Stimulated activated CD4-positive, alpha-beta T cell treated with anti-CD3 and anti-CD28 coated beads, Interleukin-2, amount 100 ng/mL, for 24 hours (primary cell): Measurements from ENCODE around the gene MUC5AC.
"Not testable (repeated sequence)": the region's sequence is repeated elsewhere in the genome, so short reads cannot be mapped to it uniquely, and the experiment has no call there.

Experiments used
- DNase-seq, 2 donors: peaks; one replicate each; pipeline ENCODE4 v3.0.0-alpha.2; 2020

Gene MUC5AC

DNA sequence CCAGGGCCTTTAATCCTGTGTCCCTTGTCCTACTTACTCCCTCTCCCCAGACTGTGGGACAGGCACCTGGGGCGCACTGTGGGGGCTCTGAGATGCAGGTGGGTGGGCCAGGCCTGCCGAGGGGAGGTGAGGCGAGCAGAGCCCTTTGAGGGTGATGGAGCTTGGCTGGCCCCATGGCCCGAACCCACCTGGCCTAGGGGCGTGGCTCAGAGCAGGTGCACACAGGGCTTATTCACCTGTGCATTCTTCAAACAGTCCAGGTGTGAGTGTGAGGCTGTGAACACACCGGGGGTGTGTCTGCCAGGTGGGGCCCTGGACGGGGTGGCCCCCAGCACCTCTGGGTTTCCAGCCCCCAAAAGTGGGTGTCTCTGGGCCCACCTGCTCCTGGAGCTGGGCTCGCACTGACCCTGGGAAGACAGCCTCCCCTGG, 9.0 kb upstream of the MUC5AC start:
- DNase-seq: peak in 1 of 2 donors; percentile 11

DNA sequence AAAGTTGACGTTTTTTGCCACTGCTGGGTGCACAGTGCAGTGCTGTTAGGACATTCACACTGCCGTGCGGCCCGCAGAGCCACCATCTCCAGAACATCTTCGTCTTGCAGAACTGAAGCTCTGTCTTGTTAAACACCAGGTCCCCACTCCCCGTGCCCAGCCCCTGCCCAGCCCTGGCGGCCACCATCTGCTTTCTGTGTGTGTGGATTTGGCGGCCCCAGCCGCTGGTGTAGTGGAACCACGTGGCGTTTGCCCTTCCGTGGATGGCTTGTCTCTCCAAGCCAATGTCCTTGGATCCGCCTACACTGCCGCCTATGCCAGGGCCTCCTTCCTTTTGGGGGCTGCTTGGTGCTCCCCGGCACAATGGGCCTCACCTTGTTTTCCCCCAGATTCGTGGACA, 8.2 kb upstream of the MUC5AC start:
- peak in 1 of 2 donors; percentile 15 for DNase-seq

DNA sequence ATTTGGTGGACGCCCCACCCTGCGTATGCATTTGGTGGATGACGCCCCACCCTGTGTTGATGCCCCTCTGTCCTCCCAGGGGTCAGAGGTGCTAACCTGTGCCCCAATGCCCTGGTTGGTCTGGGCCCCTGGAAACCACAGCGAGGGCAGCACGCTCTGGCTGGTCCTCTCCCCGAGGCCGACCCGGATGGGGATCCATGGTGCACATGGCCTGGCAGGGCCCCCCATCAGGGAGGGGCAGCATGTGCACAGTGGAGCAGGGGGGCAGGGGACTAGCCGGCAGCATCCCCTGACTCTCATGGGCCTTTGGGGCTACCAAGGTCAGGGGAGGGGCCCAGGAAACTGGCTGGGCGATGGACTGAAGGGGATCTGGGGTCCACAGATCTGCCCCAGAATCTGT, 7.6 kb upstream of the MUC5AC start:
- DNase-seq: no peak

GRCh38 chr11:1150769-1151365, 6.9 kb upstream of the MUC5AC start:
- DNase-seq: no peak

GRCh38 chr11:1151366-1152315, 6.1 kb upstream of the MUC5AC start:
- DNase-seq: no peak

DNA sequence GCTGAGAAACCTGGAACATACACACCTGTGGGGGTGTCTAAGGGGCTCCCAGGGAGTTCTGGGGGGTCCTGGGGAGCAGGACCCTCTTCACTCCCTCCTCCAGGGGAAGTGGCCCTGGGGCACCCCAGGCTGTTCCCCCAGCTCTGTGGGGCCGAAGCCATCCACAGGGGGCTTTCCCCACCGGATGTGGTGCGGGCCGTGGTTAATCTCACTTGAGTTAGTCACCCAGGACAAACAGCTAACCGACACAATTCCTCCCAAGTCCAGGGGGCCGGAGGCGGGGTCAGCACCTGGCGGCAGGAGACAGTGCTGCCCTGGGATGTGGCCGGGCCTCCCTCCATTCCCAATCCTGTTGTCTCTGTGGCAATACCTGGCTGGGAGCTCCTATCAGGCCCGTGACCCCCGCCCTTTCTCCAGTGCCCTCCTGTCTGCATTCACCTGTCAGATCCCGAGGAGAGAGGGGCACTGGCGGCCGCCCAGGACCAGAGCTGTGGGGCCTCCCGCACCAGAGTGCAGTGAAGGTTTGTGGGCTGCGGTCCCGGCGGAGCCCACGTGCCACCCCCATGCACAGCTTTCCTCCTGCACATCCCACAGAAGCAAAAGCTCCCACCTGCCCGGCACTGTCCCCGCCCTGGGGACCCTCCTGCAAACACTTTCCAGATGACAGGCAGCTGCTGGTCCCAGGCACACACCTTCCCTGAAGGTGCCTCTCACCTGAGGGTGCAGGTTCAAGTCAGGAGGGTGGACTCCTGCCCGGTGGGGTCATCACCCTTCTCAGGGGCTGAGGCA, 5.2 kb upstream of the MUC5AC start:
- peak in 1 of 2 donors; percentile 42 for DNase-seq

- DNase-seq: no peak
Observed at GRCh38 chr11:1153105-1153950, 4.4 kb upstream of the MUC5AC start.

- DNase-seq: no peak
Observed at GRCh38 chr11:1153951-1154493, 3.7 kb upstream of the MUC5AC start.

DNA sequence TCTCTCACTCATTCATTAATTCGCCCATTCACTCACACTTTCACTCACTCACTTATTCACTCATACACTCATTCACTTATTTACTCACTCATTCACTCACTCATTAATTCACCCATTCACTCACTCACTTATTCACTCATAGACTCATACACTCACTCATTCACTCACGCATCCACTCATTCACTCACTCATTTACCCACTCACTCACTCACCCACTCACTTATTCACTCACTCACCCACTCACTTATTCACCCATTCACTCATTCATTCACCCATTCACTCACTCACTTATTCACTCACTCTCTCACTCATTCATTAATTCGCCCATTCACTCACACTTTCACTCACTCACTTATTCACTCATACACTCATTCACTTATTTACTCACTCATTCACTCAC, 3.1 kb upstream of the MUC5AC start:
- DNase-seq: not testable (repeated sequence)

DNA sequence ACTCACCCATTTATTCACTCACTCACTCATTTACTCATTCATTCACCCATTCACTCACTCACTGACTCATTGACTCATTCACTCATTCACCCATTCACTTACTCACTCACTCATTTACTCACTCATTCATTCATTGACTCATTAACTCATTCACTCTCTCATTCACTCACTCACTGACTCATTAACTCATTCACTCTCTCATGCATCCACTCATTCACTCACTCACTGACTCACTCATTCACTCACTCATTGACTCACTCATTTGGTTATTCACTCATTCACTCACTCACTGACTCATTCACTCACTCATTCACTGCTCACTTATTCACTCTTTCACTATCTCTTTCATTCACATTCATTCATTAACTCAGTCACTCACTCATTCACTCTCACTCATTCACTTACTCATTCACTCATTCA, 2.5 kb upstream of the MUC5AC start:
- no peak for DNase-seq

- no peak for DNase-seq
Observed at GRCh38 chr11:1156506-1157340, 1.0 kb upstream of the MUC5AC start.

GRCh38 chr11:1157341-1157644, 460 bp upstream of the MUC5AC start:
- DNase-seq: no peak

DNA sequence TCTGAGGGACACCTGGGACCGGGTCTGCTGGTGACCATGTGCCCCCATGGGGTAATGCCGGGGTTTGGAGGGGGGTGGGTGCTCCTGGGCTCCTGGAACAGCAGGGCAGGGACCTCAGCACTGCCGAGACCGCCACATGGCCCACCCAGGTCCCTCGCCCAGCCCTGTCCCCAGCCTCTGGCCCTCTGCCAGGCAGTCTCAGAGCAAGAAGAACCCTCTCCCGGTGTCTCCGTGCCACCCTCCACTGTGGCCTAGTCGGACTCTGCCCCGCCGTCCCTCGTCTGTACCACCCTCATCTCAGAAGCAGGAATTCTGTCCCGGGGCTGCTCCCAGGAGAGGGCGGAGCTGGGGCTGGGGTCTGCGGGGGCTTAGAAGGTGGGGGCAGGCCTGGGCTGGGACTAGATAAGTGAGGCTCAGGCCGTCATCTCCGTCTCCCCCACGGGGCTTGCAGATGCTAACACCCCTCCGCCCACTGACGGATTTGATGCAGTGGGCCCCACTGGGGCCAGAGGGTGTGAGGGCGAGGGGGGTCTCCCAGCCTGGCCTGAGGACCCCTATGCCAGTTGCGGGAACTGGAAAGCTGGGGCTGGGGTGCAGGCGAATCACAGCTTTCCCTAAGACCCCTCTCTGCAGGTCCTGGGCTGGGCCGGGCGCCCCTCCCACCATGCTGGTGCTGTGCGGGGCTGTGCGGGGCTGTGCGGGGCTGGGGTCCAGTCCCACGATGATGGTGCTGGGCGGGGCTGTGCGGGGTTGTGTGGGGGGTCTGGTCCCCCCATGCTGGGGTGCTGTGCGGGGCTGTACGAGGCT, 1.1 kb downstream of the MUC5AC start:
- no peak for DNase-seq

DNA sequence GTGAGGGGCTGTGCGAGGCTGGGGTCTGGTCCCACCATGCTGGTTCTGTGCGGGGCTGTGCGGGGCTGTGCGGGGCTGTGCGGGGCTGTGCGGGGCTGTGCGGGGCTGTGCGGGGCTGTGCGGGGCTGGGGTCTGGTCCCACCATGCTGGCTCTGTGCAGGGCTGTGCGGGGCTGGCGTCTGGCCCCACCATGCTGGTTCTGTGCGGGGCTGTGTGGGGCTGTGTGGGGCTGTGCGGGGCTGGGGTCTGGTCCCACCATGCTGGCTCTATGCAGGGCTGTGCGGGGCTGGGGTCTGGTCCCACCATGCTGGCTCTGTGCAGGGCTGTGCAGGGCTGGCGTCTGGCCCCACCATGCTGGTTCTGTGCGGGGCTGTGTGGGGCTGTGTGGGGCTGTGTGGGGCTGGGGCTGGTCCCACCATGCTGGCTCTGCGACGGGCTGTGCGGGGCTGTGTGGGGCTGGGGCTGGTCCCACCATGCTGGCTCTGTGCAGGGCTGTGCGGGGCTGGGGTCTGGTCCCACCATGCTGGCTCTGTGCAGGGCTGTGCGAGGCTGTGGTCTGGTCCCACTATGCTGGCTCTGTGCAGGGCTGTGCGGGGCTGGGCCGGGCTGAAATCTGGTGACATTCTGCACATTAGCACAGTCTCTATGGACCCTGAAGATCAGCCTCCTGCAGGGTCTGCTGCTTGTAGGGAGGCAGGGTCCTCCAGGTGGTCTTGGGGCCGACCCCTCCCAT, 1.9 kb downstream of the MUC5AC start:
- not testable (repeated sequence) for DNase-seq

DNA sequence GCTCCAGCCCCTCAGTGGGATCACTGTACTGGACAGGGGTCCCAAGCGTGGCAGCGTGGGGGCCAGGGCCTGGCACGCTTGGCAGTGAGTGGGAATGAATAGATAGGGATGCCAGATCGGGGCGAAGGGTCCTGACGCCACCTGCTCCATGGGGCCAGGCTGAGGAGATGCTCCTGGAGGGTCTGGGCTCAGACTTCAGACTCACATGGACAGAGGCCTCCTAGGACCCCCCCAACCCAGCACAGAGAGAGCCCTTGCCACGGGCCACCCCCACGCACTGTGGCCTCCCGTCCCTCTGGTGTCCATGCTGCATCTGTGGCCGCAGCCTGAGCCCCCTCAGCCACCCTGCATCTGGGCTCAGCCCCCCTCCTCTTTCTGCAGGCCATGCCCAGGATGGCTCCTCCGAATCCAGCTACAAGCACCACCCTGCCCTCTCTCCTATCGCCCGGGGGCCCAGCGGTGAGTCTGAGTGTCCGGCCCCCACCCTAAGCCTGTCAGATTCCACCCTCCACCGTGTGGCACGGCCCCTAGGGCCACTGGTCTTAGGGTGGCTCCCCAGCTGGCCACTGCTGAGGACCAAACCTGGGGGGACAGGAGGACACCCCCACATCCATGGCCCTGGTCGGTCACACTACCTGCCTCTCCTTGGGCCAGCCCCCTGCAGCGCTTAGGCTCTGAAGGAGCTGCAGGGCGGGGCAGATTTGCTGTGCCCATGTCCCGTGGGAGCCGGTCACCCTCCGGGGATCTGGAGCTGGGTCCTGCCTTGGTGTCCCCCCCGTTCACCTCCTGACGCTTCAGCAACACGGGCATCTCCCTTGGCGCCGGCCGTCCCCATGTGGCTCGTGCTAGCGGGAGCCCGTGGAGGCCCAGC, 2.7 kb downstream of the MUC5AC start:
- no peak for DNase-seq

DNA sequence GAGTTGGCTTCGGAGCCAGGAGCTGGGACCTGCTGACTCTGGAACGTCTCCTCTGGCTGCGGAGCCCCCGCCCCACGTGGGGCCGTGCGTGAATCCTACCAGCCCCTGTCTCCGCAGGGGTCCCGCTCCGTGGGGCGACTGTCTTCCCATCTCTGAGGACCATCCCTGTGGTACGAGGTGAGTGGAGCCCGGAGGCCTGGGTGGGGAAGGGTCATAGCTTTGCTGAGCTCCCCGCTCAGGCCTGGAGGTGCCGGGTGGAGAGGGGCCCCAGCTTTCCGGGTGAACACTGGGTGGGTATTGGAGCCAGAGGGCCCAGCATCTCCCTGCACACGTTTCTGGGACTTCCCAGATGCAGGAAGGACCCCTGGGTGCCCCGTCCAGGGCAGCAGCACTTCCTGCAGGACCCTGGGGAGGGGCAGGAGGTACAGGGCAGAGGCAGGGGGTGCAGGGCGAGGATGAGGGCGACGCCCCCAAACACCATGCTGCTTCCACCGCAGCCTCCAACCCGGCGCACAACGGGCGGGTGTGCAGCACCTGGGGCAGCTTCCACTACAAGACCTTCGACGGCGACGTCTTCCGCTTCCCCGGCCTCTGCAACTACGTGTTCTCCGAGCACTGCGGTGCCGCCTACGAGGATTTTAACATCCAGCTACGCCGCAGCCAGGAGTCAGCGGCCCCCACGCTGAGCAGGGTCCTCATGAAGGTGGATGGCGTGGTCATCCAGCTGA, 3.8 kb downstream of the MUC5AC start:
- DNase-seq: no peak

DNA sequence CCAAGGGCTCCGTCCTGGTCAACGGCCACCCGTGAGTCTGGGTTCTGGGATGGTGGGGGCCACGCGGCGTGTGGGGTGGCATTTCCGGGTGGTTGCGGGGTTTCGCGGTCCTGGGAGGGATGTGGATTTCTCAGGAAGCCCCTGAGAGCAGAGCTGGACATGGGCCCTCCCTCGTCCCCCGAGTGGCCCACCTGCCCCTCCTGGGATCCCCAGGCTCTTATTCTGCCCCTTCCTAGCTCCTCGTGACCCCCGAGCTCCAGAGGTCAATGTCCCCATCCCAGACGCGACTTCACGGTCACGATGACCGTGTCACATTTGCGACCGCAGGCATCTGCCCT, 4.4 kb downstream of the MUC5AC start:
- no peak for DNase-seq
